Duodenal mucosa (tissue), 2 donors: Measurements from ENCODE around the gene NKX3-2.

Experiments
- H3K27ac ChIP-seq: one replicate; pipeline ENCODE4 v1.7.0; 2013; ENCODE audit warnings: low read depth, low read length
- H3K27me3 ChIP-seq, 2 donors: one replicate each; pipeline ENCODE4 v1.7.0; 2013; ENCODE audit warnings: low read length in 2 of 2, control low read depth in 1 of 2; ENCODE audit not compliant: insufficient read depth in 2 of 2, control insufficient read depth in 1 of 2
- H3K36me3 ChIP-seq, 2 donors: one replicate each; pipeline ENCODE4 v1.7.0; 2013; ENCODE audit warnings: low read length in 2 of 2, control low read depth in 1 of 2; ENCODE audit not compliant: insufficient read depth in 2 of 2, control insufficient read depth in 1 of 2
- H3K4me1 ChIP-seq, 2 donors: one replicate each; pipeline ENCODE4 v1.7.0; 2013; ENCODE audit warnings: low read length in 2 of 2, control low read depth in 1 of 2; ENCODE audit not compliant: insufficient read depth in 2 of 2, control insufficient read depth in 1 of 2
- H3K4me3 ChIP-seq, 2 donors: one replicate each; pipeline ENCODE4 v1.7.0; 2013; ENCODE audit warnings: low read length in 2 of 2, low read depth in 1 of 2
- H3K9ac ChIP-seq, 2 donors: one replicate each; pipeline ENCODE4 v1.7.0; 2013; ENCODE audit warnings: low read length in 2 of 2, low read depth in 1 of 2
- H3K9me3 ChIP-seq, 2 donors: one replicate each; pipeline ENCODE4 v1.7.0; 2013; ENCODE audit warnings: low read length in 2 of 2, control low read depth in 1 of 2; ENCODE audit not compliant: control insufficient read depth in 1 of 2

The NKX3-2 gene

DNA sequence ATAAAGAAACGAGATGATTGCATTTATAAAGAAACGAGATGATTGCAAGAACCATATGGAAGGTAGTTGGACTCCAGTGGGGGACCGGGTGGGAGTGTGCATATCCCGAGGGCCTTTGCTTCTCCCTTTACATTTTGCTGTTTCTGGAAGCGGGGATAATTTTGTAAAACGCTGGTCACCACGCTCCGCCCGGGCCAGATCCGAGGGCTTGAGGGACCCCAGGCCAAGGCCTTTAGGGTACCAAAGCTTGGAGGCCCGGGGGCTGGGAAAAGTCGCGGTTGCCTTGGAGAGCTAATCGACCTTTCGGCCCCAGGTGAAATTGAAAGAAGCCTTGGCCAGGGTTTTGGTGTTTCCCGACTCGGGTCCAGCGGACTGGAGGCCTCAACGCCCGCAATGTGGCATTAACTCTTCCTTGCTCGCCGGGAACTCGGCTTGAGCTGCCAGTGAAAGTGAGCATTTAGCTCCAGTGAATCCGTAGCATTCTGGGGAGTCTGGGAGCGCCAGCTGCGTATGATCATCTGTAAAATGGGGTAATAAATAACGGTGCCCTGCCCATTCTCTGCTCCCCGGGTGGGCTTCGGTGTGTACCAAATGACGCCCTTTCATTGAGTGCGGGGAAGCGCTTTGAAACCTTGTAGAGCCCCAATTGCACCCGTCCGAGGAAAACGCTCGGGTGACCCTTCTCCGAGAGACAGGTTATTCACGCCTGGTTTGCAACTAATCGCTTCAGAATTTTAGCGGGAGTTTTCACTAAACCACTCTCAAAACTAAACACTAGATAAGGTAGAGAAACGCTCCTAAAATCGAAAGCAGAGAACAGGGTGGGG is 4.5 kb downstream of the NKX3-2 start:
- Histone ChIP-seq H3K27ac (no peak overlapping the region), H3K27me3 (peaks cover 85 to 91% of the 10 kb centered on the region in 2 donors), H3K9ac (no peak overlapping the region), H3K4me3 (peak overlapping the region in 1 of 2 donors; percentile 16), H3K36me3 (no peaks in the 10 kb centered on the region), H3K9me3 (no peaks in the 10 kb centered on the region), H3K4me1 (peaks cover 0 to 12% of the 10 kb centered on the region in 2 donors)

DNA sequence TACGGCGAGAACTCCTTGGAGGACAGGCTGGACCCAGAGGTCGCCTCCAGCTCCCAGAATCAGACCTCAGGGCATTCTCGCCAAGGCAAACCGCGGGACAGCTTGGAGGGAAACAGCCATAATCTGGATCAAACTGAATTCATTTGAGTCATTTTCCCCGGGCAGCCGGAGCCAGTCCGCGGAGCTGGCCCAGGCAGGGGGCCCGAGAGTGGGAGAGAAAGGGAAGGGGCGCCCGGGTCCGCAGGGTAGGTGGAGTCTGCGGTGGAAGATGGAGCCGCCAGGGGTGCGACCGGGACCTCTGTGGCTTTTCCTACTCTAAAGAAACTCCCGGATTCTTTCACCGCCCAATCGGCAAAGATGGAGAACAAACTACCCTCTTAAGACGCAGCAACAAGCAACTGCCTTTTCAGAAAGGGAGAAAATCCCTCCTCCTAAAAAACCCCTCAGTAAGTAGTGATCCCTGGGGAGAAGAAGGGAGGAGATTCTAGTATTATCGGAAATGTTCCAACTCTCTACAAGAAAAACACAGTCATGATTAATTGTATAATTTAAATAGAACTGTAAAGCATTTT is 5.2 kb downstream of the NKX3-2 start:
- H3K4me3 ChIP-seq, result no peak overlapping the region
- no peak overlapping the region for H3K27ac ChIP-seq
- H3K36me3 ChIP-seq, result no peaks in the 10 kb centered on the region
- H3K9ac ChIP-seq, result no peak overlapping the region
- peaks cover 0 to 12% of the 10 kb centered on the region in 2 donors for H3K4me1 ChIP-seq
- peaks cover 91 to 97% of the 10 kb centered on the region in 2 donors for H3K27me3 ChIP-seq
- no peaks in the 10 kb centered on the region for H3K9me3 ChIP-seq

DNA sequence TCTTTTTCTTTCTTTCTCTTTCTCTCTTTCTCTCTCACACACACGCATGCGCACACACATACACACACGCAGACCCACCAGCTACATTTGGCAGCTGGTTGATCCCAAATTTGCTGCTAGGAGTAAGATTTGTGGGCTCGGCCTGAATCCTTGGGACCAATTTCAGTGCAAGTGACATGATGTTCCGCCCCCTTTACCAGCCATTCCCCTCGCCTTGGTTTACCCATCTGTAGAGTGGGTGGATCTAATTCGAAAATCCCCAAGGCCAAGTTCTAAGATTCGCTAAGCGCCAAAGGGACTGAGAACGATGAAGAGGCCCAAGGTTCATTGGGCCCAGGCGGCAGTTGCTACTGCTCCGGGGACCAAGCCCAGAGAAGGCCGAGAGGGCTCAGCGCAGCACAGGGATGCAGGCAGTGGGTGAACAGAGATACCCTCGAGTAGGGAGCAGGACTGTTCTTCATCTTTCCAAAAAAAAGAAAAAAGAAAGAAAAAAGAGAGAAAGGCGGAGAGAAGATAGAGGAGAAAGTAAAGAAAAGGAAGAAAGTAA is 5.8 kb downstream of the NKX3-2 start:
- no peak overlapping the region for H3K9ac ChIP-seq

DNA sequence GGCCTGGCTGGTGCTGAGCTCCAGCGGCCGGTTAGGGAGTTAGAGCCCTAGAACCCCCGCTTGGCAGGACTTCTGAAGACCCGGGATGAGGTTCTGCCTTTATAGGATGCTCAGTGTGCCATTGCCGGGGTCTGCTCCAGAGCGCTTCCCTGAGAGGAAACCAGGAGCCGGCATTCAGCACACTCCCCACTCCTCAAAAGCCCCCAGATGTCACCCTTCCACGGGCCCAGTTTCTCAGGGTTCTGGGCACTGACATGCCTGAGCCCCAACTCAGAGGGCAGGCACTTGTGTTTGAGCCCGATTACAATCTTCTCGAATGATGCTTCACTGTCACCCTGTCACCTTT is 6.5 kb downstream of the NKX3-2 start:
- Histone ChIP-seq H3K9me3 (no peaks in the 10 kb centered on the region), H3K27ac (no peak overlapping the region), H3K27me3 (peaks cover 91 to 96% of the 10 kb centered on the region in 2 donors), H3K9ac (no peak overlapping the region), H3K4me3 (no peak overlapping the region), H3K36me3 (no peaks in the 10 kb centered on the region), H3K4me1 (peaks cover 0 to 7% of the 10 kb centered on the region in 2 donors)

More for the DNA sequence above, 5.8 kb downstream of the NKX3-2 start:
- H3K27ac ChIP-seq, result no peak overlapping the region
- H3K36me3 ChIP-seq, result no peaks in the 10 kb centered on the region
- peaks cover 93 to 97% of the 10 kb centered on the region in 2 donors for H3K27me3 ChIP-seq
- H3K4me1 ChIP-seq, result peaks cover 0 to 9% of the 10 kb centered on the region in 2 donors
- H3K9me3 ChIP-seq, result no peaks in the 10 kb centered on the region
- H3K4me3 ChIP-seq, result no peak overlapping the region

DNA sequence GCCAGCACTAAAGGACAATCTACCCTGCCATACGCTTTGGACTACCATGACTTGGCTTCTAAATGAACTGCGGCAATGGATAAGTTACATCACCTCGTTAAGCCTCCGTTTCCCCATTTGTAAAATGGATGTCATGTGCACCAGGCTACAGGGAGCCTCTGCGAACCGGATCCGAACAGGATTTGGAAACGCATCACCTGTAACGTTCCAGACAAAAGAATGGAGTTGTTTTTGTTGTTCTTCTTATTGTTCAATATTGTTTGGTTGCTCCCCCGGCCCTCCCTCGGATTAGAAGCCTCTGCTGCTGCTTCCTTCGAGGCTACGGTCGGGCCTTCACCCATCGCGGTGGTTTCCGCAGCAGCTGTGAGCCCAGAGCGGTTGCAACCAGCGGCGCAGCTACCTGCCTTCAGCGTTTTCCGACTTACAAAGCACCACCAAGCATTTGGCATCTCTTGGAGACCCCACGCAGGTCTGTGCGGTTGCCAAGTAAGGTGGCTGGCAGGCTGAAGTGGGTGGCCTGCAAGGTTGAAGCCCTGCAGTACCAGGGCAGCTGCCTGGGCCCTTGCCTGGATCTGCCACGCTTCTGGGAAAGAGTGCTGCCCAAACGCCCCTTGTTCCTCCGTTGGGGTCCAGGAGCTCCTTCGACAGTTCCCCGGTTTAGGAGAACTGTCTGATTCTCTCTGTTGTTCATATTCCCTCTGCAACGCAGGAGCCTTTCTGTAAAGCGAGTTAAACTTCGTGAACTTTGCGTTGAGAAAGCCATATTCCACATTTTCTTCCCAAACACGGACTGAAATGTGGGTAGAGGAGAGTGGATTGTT is 7.1 kb downstream of the NKX3-2 start:
- peaks cover 91 to 96% of the 10 kb centered on the region in 2 donors for H3K27me3 ChIP-seq
- no peak overlapping the region for H3K27ac ChIP-seq
- no peaks in the 10 kb centered on the region for H3K36me3 ChIP-seq
- H3K4me1 ChIP-seq, result peaks cover 0 to 3% of the 10 kb centered on the region in 2 donors
- H3K4me3 ChIP-seq, result no peak overlapping the region
- no peaks in the 10 kb centered on the region for H3K9me3 ChIP-seq
- no peak overlapping the region for H3K9ac ChIP-seq

DNA sequence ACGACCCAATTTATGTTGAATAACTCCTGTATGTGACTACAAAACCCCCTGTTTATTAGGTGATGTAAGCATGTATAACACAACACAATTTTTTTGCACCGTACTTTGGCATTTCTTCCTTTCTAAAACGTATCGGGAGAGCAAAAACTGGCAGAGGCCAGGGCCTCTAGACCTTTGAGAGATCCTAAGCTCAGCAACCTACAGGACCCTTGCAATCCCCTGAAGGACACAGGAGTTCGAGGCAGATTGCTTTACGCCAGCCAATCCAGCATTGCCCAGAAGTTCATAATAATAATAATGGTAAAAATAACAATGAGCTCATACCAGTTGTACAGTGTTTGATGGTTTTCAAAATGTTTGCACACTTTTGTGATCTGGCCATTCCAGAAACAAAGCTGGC is 7.7 kb downstream of the NKX3-2 start:
- no peaks in the 10 kb centered on the region for H3K9me3 ChIP-seq
- no peak overlapping the region for H3K9ac ChIP-seq
- H3K36me3 ChIP-seq, result no peaks in the 10 kb centered on the region
- H3K4me3 ChIP-seq, result no peak overlapping the region
- H3K27me3 ChIP-seq, result peaks cover 88 to 98% of the 10 kb centered on the region in 2 donors
- no peak overlapping the region for H3K27ac ChIP-seq
- no peaks in the 10 kb centered on the region for H3K4me1 ChIP-seq

DNA sequence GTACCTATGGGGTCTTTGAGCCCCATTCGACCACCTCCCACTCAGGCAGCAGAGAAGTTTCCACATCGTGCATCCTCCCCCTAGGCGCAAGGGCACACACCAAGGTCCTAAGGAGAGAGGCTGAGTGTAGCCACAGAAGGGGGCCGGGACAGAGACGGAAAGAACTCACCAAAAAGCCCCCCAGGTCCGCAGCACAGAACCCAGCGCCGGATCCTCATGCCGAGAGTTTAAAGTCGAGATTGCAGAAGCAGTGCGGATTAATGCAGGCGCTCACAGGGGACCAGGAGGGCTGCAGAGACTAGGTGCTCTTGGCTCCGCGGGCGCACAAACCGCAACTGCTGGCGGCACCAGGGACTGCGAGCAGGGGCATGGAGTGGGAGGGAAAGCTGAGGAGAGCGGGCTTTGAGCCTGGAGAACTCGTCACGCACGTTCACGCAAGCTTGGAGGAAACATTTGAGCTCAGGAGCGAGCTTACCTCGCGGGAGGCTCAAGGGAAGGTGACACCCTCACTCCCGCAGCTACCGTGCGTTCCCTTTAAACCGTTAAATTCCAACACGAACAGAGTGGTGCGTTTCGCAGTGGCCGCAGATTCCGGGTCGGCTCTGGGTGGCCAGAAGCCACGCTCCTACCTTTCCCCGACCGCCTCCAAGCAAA is 8.5 kb downstream of the NKX3-2 start:
- no peak overlapping the region for H3K9ac ChIP-seq
- no peaks in the 10 kb centered on the region for H3K36me3 ChIP-seq
- no peak overlapping the region for H3K27ac ChIP-seq
- H3K9me3 ChIP-seq, result no peaks in the 10 kb centered on the region
- H3K27me3 ChIP-seq, result peaks cover 88 to 98% of the 10 kb centered on the region in 2 donors
- H3K4me3 ChIP-seq, result no peak overlapping the region
- no peaks in the 10 kb centered on the region for H3K4me1 ChIP-seq

DNA sequence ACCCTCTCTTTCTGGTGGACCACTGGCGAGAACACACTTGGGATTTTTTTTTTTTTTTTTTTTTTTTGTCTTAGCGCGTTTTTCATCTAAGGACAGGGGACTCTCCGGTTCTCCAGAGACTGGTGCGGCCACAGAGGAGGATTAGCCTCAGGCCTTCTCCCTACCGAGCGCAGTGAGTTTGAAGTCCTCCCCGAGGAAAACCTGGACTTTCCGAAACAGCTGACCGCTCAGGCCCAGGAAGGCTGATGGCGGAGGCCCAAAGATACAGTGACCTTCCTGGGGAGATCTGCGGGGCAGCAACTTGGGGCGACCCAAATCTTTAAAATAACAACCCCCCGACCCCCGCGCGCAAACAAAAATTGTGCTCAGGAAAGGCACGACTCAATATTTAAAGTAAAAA is 9.2 kb downstream of the NKX3-2 start:
- Histone ChIP-seq H3K27ac (no peak overlapping the region), H3K4me1 (no peaks in the 10 kb centered on the region), H3K36me3 (no peaks in the 10 kb centered on the region), H3K4me3 (no peak overlapping the region), H3K9ac (no peak overlapping the region), H3K27me3 (peaks cover 88 to 98% of the 10 kb centered on the region in 2 donors), H3K9me3 (no peaks in the 10 kb centered on the region)

DNA sequence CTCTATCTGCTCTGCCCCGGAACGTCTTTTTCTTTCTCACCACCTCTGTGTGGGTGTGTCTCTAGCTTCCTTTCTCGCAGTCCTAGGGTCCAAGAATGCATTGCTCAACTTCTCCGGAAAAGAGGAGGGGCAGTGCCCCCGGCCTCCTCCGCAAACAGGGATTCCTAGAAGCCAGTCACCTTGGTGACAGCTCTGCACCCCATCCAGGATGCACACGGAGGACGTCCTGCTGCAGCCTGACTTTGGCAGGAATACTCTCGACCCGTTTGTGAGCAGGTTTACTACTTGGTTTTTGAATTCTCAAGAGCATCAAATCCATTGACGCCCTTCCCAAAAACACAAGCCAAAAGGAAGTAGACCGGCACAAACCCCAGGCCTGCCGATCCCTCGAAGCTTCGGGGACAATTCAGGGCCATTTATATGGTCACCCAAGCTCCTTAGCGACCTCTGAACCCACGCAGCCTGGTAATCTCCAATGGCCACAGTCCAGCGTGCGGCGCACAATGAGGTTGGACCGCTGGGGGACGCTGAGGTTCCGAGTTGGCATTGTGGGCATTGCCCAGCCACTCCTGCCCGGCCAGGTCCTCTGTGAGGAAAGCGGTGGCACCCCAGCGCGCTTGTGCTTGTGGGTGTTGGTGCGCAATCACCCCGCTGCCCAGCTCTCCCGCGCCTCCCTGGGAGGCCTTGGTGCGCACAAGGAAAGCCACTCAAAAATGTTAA is 9.8 kb downstream of the NKX3-2 start:
- Histone ChIP-seq H3K4me3 (no peak overlapping the region), H3K36me3 (no peaks in the 10 kb centered on the region)

More for the DNA sequence above, 9.8 kb downstream of the NKX3-2 start:
- Histone ChIP-seq H3K4me1 (no peaks in the 10 kb centered on the region), H3K9ac (no peak overlapping the region), H3K9me3 (no peaks in the 10 kb centered on the region), H3K27ac (no peak overlapping the region), H3K27me3 (peaks cover 88 to 98% of the 10 kb centered on the region in 2 donors)
